A549 (cell line): ENCODE results near the gene ADD1.

ENCODE experiments used
- CEBPB ChIP-seq, 2 experiments: fragments of >200 bp in 1 of 2; sonication (Bioruptor Twin) in 1 of 2; formaldehyde crosslinking in 1 of 2; IDR thresholded peaks; 2 replicates each; pipeline ENCODE4 v1.6.1; 2012 to 2016
- HDAC2 ChIP-seq: fragments of 200-600 bp; sonication (generic); IDR thresholded peaks from 2 replicates; pipeline ENCODE4 v1.6.1; 2016
- HOXB5 ChIP-seq: fragments of 250-450 bp; sonication (Bioruptor Pico); IDR thresholded peaks from 2 replicates; pipeline ENCODE4 v1.5.0; 2020; ENCODE audit warnings: mild to moderate bottlenecking, moderate library complexity
- POLR2A ChIP-seq: IDR thresholded peaks from 2 replicates; pipeline ENCODE4 v1.6.1; 2012; ENCODE audit warnings: mild to moderate bottlenecking, low read length
- SMC3 ChIP-seq: fragments of >200 bp; sonication (Bioruptor Twin); formaldehyde crosslinking; IDR thresholded peaks from 3 replicates; pipeline ENCODE4 v1.6.1; 2018; ENCODE audit warnings: inconsistent platforms
- ZNF302 ChIP-seq: fragments of 250-450 bp; sonication (Bioruptor Pico); IDR thresholded peaks from 2 replicates; pipeline ENCODE4 v1.9.0; 2021; ENCODE audit warnings: inconsistent platforms, mild to moderate bottlenecking, moderate library complexity
- TF ChIP-seq, protein P1 (sequence below): fragments of >200 bp; sonication (Bioruptor Twin); formaldehyde crosslinking; IDR thresholded peaks from 3 replicates; pipeline ENCODE4 v1.5.1; 2016
- TF ChIP-seq, protein P2 (sequence below): fragments of 450-650 bp; IDR thresholded peaks from 2 replicates; pipeline ENCODE4 v1.6.1; 2014; ENCODE audit warnings: antibody characterized with exemption
- TF ChIP-seq, protein P3 (sequence below): fragments of 250-450 bp; sonication (Bioruptor Pico); IDR thresholded peaks from 2 replicates; pipeline ENCODE4 v1.5.0; 2020; ENCODE audit warnings: low read depth, mild to moderate bottlenecking, moderate library complexity
- TF ChIP-seq, protein P4 (sequence below): fragments of >200 bp; sonication (Bioruptor Twin); formaldehyde crosslinking; IDR thresholded peaks from 3 replicates; pipeline ENCODE4 v1.6.1; 2016

DNA sequence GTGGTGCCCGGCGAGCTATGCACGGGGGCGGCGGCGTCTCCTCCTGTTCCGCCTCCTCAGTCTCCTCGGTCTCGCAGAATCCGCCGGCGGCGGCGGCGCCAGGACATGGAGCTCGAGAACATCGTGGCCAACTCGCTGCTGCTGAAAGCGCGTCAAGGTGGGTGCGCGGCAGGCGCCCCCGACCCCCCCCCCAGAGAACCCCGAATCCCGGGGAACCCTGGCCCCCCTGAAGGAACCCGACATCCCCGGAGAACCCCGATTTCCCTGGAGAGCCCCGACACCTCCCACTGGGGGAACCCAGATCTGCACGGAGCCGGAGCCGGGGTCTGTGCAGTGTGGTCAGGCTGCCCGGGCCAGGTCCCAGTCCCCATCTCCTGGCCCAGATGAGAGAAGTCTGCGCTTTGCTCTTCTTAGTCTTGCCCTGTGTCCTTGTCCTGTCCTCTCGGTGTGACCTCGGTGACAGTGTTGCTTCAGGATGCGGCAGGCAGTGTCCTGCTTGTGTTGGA, 120.4 kb downstream of the ADD1 start:
- TF ChIP-seq, protein P1, sequence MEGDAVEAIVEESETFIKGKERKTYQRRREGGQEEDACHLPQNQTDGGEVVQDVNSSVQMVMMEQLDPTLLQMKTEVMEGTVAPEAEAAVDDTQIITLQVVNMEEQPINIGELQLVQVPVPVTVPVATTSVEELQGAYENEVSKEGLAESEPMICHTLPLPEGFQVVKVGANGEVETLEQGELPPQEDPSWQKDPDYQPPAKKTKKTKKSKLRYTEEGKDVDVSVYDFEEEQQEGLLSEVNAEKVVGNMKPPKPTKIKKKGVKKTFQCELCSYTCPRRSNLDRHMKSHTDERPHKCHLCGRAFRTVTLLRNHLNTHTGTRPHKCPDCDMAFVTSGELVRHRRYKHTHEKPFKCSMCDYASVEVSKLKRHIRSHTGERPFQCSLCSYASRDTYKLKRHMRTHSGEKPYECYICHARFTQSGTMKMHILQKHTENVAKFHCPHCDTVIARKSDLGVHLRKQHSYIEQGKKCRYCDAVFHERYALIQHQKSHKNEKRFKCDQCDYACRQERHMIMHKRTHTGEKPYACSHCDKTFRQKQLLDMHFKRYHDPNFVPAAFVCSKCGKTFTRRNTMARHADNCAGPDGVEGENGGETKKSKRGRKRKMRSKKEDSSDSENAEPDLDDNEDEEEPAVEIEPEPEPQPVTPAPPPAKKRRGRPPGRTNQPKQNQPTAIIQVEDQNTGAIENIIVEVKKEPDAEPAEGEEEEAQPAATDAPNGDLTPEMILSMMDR = no peak; the same call in 2 of the 3 replicates
- no peak for TF ChIP-seq CEBPB (IDR thresholded peaks at IDR 0.05)
- TF ChIP-seq, protein P2, sequence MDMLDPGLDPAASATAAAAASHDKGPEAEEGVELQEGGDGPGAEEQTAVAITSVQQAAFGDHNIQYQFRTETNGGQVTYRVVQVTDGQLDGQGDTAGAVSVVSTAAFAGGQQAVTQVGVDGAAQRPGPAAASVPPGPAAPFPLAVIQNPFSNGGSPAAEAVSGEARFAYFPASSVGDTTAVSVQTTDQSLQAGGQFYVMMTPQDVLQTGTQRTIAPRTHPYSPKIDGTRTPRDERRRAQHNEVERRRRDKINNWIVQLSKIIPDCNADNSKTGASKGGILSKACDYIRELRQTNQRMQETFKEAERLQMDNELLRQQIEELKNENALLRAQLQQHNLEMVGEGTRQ = no peak
- TF ChIP-seq HOXB5 = no peak
- no peak for TF ChIP-seq SMC3
- TF ChIP-seq, protein P3, sequence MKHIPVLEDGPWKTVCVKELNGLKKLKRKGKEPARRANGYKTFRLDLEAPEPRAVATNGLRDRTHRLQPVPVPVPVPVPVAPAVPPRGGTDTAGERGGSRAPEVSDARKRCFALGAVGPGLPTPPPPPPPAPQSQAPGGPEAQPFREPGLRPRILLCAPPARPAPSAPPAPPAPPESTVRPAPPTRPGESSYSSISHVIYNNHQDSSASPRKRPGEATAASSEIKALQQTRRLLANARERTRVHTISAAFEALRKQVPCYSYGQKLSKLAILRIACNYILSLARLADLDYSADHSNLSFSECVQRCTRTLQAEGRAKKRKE = no peak
- TF ChIP-seq, protein P4, sequence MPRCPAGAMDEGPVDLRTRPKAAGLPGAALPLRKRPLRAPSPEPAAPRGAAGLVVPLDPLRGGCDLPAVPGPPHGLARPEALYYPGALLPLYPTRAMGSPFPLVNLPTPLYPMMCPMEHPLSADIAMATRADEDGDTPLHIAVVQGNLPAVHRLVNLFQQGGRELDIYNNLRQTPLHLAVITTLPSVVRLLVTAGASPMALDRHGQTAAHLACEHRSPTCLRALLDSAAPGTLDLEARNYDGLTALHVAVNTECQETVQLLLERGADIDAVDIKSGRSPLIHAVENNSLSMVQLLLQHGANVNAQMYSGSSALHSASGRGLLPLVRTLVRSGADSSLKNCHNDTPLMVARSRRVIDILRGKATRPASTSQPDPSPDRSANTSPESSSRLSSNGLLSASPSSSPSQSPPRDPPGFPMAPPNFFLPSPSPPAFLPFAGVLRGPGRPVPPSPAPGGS = no peak
- TF ChIP-seq ZNF302 = no peak
- no peak for TF ChIP-seq POLR2A
- no peak for TF ChIP-seq HDAC2
